Muscle layer of colon (tissue), 2 donors: ENCODE data around the gene PAX9.

Experiments
- H3K27ac ChIP-seq: one replicate; pipeline ENCODE4 v1.7.0; 2013; ENCODE audit warnings: low read depth, mild to moderate bottlenecking, low read length, moderate library complexity
- H3K27me3 ChIP-seq, 2 donors: one replicate each; pipeline ENCODE4 v1.7.0; 2013; ENCODE audit warnings: low read length in 2 of 2, mild to moderate bottlenecking in 2 of 2; ENCODE audit not compliant: insufficient read depth in 2 of 2, control insufficient read depth in 1 of 2
- H3K36me3 ChIP-seq: one replicate; pipeline ENCODE4 v1.7.0; 2013; ENCODE audit warnings: mild to moderate bottlenecking, low read length; ENCODE audit not compliant: insufficient read depth
- H3K4me1 ChIP-seq: one replicate; pipeline ENCODE4 v1.7.0; 2013; ENCODE audit warnings: mild to moderate bottlenecking, low read length; ENCODE audit not compliant: insufficient read depth
- H3K4me3 ChIP-seq, 2 donors: one replicate each; pipeline ENCODE4 v1.7.0; 2013; ENCODE audit warnings: low read length in 2 of 2, low read depth in 1 of 2, mild to moderate bottlenecking in 1 of 2, moderate library complexity in 1 of 2
- H3K9ac ChIP-seq: one replicate; pipeline ENCODE4 v1.7.0; 2013; ENCODE audit warnings: low read length
- H3K9me3 ChIP-seq: one replicate; pipeline ENCODE4 v1.7.0; 2013; ENCODE audit warnings: mild to moderate bottlenecking, low read length
- donor health status: abdominal sarcoma.
- donor health status: Adenocarcinoma of cecum.

Gene PAX9

DNA sequence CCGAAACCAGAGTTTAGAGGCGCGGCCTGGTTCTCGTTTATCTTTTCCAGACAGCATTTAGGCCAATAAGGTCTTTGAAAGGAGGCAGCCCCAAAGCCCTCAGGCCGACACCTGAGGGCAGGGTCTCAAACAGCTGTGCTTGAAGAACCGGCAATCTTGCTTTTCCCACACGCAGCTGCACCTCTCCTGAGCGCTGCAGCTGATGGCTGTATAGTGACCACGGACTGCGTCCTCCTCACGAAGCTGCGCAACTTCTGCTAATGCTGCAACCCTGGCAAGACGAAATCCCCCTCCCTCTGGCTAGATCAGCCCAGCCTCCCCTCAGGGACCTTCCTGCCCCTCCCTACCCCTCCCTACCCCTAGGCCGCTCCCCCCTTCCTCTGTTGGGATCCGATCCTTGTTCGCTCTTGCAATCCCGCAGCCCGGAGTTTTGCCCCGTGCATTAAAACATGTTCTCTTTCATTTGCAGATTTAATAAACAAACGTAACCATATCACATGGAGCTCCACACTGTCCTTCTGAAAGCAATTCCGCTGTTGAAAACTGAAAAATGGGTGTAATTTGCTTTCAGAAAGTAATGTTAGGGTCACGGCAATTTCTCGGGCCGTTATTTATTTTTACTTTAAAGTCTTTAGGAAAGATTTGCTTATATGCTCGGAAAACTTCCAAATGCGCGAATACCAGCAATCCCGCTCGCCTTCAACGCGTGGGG, 4.8 kb upstream of the PAX9 start:
- H3K4me3 ChIP-seq = peak overlapping the region; percentile 6 to 27
- H3K9ac ChIP-seq = no peak overlapping the region
- no peak overlapping the region for H3K27ac ChIP-seq
- H3K27me3 ChIP-seq = peaks cover 98 to 100% of the 10 kb centered on the region in 2 donors
- H3K9me3 ChIP-seq = no peaks in the 10 kb centered on the region
- H3K4me1 ChIP-seq = peaks cover 30% of the 10 kb centered on the region
- no peaks in the 10 kb centered on the region for H3K36me3 ChIP-seq

DNA sequence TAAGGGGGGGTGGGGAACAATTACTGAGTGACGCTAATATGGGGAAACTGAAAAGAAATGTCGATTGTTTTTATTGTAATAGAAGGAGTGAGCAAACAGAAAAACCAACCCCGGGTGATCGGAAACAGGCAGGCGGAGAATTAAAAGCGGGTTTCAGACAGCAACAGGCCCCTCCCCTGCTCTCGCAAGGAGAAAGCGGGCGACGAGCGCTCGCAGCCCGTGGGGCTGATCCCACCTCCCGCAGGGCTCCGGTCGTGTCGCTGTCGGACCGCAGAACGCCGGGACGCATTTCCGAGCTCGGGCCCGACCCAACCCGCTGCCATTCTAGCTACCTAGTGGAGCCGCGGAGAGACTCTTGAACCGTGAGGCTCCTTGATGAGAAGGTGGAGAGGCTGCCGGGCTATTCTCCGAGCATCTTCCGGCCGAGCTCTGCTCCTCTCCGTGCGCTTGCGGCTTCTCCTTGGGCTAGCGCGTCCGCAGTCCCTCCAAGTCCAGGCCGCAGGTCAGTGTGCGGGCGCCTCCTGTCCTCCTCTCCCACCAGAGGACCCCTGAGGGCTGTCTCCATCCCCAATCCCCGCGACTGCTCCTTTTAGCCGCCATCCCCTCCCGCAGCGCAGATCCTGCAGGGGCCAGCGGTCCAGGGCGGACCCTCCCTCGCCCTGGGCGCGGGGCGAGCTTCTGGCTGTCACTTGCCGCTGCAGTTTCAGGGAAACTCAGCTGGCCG, 4.1 kb upstream of the PAX9 start:
- H3K9ac ChIP-seq = no peak overlapping the region
- no peaks in the 10 kb centered on the region for H3K9me3 ChIP-seq
- H3K27ac ChIP-seq = no peak overlapping the region
- peaks cover 98 to 100% of the 10 kb centered on the region in 2 donors for H3K27me3 ChIP-seq
- peaks cover 36% of the 10 kb centered on the region for H3K4me1 ChIP-seq
- peak overlapping the region; percentile 6 to 27 for H3K4me3 ChIP-seq
- H3K36me3 ChIP-seq = no peaks in the 10 kb centered on the region

- H3K4me1 ChIP-seq = peaks cover 42% of the 10 kb centered on the region
- no peaks in the 10 kb centered on the region for H3K36me3 ChIP-seq
- H3K4me3 ChIP-seq = peak overlapping the region in 1 of 2 donors; percentile 27
- no peak overlapping the region for H3K9ac ChIP-seq
- no peak overlapping the region for H3K27ac ChIP-seq
- no peaks in the 10 kb centered on the region for H3K9me3 ChIP-seq
- peaks cover 98 to 100% of the 10 kb centered on the region in 2 donors for H3K27me3 ChIP-seq
Measured at GRCh38 chr14:36658123-36659009, 3.3 kb upstream of the PAX9 start.

DNA sequence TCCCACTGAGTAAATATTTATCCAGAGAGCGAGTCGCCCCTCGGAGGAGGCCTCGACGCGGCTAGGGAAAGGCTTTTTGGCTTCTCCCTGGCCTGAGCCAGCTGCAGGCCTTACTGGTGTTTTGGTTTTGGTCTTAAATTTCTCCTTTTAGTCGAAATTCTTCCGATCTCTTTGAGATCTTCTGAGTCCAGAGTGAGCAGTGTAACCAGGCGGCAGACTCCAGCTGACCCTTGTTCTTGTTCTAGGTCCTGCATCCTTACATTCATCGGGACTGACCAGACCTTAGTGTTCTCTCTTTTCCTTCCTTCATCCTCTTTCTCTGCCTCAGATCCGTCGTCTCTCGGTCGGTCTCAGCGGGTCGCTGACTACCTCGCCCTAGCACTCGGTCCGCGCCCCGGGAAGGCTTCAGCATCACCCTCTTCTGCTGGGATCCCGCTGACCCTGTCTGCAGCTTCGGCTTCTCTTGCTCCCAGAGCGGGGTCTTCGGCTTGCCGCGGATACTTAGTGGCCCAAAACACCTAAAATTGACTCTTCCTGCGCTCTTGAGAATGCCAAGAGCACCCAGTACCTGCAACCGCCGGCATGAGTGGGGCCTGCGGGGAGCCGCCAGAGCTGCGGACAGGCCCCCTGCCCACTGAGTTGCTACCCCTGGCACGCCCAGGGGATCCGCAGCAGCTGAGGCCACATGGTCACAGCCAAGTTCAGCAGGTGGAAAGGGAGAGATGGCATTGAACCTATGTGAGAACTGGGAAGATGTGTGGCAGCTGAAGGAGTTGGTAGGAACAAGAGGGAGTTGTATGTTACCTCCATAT, 2.4 kb upstream of the PAX9 start:
- Histone ChIP-seq H3K9ac (no peak overlapping the region), H3K9me3 (no peaks in the 10 kb centered on the region), H3K4me1 (peaks cover 50% of the 10 kb centered on the region), H3K27ac (no peak overlapping the region), H3K27me3 (peaks cover 98 to 100% of the 10 kb centered on the region in 2 donors), H3K4me3 (no peak overlapping the region), H3K36me3 (no peaks in the 10 kb centered on the region)

DNA sequence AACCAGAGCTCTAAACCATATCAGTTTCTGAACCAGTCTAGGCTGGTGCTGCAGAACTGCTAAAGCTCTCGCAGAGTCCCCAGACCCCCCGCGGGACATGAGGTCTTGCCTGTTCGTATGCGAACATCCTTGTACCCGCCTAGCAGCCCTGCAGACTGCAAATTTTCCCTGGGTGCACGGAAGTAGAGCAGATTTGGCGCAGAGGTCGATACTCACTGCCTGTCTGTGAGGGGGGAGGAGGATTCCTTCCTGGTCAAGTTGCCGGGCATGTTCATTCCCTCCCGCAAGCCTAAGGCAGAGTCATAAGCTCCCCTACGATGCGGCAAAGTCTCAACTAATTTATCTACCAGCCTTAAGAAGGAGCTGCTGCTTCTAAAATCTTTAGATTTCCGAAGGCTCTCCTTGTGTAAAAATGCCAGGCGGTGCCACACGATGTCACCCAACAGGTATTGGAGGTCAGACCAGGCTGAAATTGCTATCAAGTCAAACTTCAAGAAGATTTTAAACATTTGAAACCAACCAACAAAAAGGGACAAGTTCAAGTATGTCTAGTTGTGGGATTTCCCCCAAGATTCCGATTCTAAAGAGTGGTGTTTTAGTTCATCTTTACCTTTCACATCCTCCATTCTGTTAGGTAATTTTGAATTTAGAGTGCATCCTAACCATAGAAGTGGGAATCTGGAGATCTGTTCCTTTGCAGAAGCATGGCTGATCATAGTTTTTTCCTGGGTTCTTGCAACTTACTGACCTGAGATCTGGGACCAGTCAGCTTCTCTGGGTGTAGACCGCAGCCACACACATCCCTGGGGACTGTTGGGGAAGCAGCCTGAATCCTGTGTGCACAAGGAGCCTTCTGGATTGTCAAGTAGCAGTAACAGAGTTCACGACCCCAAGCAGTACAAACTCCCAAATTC, 1.6 kb upstream of the PAX9 start:
- Histone ChIP-seq H3K9me3 (no peaks in the 10 kb centered on the region), H3K4me3 (no peak overlapping the region), H3K36me3 (no peaks in the 10 kb centered on the region), H3K9ac (no peak overlapping the region), H3K27me3 (peaks cover 98 to 100% of the 10 kb centered on the region in 2 donors), H3K4me1 (peaks cover 51% of the 10 kb centered on the region), H3K27ac (no peak overlapping the region)

GRCh38 chr14:36660736-36661505, 739 bp upstream of the PAX9 start:
- Histone ChIP-seq H3K9ac (no peak overlapping the region), H3K36me3 (no peaks in the 10 kb centered on the region), H3K27ac (no peak overlapping the region), H3K4me1 (peaks cover 49% of the 10 kb centered on the region), H3K4me3 (peak overlapping the region in 1 of 2 donors; percentile 29), H3K9me3 (no peaks in the 10 kb centered on the region), H3K27me3 (peaks cover 98 to 100% of the 10 kb centered on the region in 2 donors)

GRCh38 chr14:36662258-36662542, 540 bp downstream of the PAX9 start:
- Histone ChIP-seq H3K4me1 (peaks cover 37% of the 10 kb centered on the region), H3K27me3 (peaks cover 98 to 100% of the 10 kb centered on the region in 2 donors), H3K9ac (no peak overlapping the region), H3K9me3 (no peaks in the 10 kb centered on the region), H3K4me3 (peak overlapping the region in 1 of 2 donors; percentile 50), H3K36me3 (no peaks in the 10 kb centered on the region), H3K27ac (no peak overlapping the region)

DNA sequence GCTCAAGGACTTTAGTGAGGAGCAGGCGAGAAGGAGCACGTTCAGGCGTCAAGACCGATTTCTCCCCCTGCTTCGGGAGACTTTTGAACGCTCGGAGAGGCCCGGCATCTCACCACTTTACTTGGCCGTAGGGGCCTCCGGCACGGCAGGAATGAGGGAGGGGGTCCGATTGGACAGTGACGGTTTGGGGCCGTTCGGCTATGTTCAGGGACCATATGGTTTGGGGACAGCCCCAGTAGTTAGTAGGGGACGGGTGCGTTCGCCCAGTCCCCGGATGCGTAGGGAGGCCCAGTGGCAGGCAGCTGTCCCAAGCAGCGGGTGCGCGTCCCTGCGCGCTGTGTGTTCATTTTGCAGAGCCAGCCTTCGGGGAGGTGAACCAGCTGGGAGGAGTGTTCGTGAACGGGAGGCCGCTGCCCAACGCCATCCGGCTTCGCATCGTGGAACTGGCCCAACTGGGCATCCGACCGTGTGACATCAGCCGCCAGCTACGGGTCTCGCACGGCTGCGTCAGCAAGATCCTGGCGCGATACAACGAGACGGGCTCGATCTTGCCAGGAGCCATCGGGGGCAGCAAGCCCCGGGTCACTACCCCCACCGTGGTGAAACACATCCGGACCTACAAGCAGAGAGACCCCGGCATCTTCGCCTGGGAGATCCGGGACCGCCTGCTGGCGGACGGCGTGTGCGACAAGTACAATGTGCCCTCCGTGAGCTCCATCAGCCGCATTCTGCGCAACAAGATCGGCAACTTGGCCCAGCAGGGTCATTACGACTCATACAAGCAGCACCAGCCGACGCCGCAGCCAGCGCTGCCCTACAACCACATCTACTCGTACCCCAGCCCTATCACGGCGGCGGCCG, 1.1 kb downstream of the PAX9 start:
- Histone ChIP-seq H3K9me3 (no peaks in the 10 kb centered on the region), H3K4me1 (peaks cover 31% of the 10 kb centered on the region), H3K9ac (no peak overlapping the region), H3K36me3 (no peaks in the 10 kb centered on the region), H3K27me3 (peaks cover 98 to 100% of the 10 kb centered on the region in 2 donors), H3K4me3 (peak overlapping the region in 1 of 2 donors; percentile 50), H3K27ac (no peak overlapping the region)
